Uterus (tissue), 4 donors: Measurements from ENCODE around the gene IFIT2. TPM values are rescaled to one million over a fixed set of nuclear protein-coding genes. Genes with fewer than 3 reads are reported as not detected.
A peak's percentile ranks its signal among the peaks of the same experiment; 100 is the strongest.
"Not testable (repeated sequence)": the region's sequence is repeated elsewhere in the genome, so short reads cannot be mapped to it uniquely, and the experiment has no call there.

ENCODE experiments used
- DNase-seq, 2 donors: peaks; one replicate each; pipeline ENCODE4 v3.0.0-alpha.2; 2019 to 2020
- H3K27ac ChIP-seq, 2 donors: fragments of 200-600 bp; sonication (generic); 1 replicate in 1 of 2; 2 replicates in 1 of 2; pipeline ENCODE4 v1.5.1; 2016 to 2018
- H3K27me3 ChIP-seq, 2 donors: fragments of 200-600 bp; sonication (generic); one replicate each; pipeline ENCODE4 v1.5.1; 2018 to 2019; ENCODE audit warnings: control low read depth in 1 of 2
- H3K36me3 ChIP-seq, 2 donors: fragments of 200-600 bp; sonication (generic); one replicate each; pipeline ENCODE4 v1.5.1; 2019; ENCODE audit warnings: control low read depth in 1 of 2
- H3K4me1 ChIP-seq, 2 donors: fragments of 200-600 bp; sonication (generic); one replicate each; pipeline ENCODE4 v1.5.1; 2018 to 2019; ENCODE audit warnings: control low read depth in 1 of 2
- H3K4me3 ChIP-seq, 2 donors: fragments of 200-600 bp; sonication (generic); 1 replicate in 1 of 2; 2 replicates in 1 of 2; pipeline ENCODE4 v1.5.1; 2018 to 2019; ENCODE audit warnings: mild to moderate bottlenecking in 1 of 2
- H3K9me3 ChIP-seq, 2 donors: fragments of 200-600 bp; sonication (generic); one replicate each; pipeline ENCODE4 v1.5.1; 2019; ENCODE audit warnings: control low read depth in 1 of 2
- POLR2A ChIP-seq, 2 donors: fragments of 450-650 bp; IDR thresholded peaks; one replicate each; pipeline ENCODE4 v1.6.1; 2016; ENCODE audit warnings: antibody characterized with exemption in 2 of 2, mild to moderate bottlenecking in 1 of 2, moderate library complexity in 1 of 2
- intact Hi-C: fragments of 100-400 bp; cut with DNase I; formaldehyde crosslinking; loops from one replicate; pipeline ENCODE4 v1.15.1; 2023; ENCODE audit warnings: low total_unique reads
- total RNA-seq, 4 donors: library from RNA; depleted of rRNA in 3 of 4; stranded (reverse); fragments of >200 nt in 3 of 4; gene quantifications; one replicate each; pipeline versions ENCODE4 v1.1.0 to v1.2.4, GENCODE V29; 2014 to 2023
- TF ChIP-seq, protein P1 (sequence below), 4 experiments: fragments of 200-600 bp in 2 of 4; fragments of 450-650 bp in 2 of 4; sonication (generic) in 2 of 4; IDR thresholded peaks; one replicate each; pipeline ENCODE4 v1.5.1; 2016 to 2019; ENCODE audit warnings: antibody characterized with exemption in 4 of 4, mild to moderate bottlenecking in 2 of 4, moderate library complexity in 1 of 4
- donor health status: DM: yes; HTN: yes; CAD: no.

IFIT2 gene, protein sequence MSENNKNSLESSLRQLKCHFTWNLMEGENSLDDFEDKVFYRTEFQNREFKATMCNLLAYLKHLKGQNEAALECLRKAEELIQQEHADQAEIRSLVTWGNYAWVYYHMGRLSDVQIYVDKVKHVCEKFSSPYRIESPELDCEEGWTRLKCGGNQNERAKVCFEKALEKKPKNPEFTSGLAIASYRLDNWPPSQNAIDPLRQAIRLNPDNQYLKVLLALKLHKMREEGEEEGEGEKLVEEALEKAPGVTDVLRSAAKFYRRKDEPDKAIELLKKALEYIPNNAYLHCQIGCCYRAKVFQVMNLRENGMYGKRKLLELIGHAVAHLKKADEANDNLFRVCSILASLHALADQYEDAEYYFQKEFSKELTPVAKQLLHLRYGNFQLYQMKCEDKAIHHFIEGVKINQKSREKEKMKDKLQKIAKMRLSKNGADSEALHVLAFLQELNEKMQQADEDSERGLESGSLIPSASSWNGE
- total RNA-seq = 10 to 100 TPM in 1 of 4 donors, 1 to 10 TPM in 3; 1.5 to 17.7 (median 6.1) TPM

DNA sequence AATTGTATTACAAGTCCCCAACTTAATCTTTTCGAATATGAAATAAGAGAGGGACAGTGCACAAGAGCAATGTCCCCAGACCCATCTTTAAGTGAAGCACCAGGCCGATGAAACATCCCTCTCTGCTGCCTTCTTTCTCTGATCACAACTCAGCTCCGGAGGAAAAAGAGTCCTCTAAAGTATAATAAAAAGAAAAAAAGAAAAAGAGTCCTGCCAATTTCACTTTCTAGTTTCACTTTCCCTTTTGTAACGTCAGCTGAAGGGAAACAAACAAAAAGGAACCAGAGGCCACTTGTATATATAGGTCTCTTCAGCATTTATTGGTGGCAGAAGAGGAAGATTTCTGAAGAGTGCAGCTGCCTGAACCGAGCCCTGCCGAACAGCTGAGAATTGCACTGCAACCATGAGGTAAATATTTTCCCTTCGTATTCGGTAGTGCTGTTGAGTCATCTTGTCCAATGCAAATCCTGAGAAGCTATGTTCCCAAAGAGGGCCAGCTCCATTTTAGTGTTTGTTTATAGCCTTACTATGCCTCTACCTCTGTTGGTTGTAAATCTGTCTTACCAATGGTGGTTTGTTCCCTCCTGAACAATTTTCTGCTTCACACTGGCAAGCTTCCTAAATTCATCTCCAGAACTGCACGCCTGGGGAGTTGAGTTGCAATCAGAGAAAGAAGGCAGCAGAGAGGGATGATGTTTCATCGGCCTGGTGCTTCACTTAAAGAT is at the start of gene IFIT2:
Gene IFIT2 (plus strand): TSS at position 326 of the 725 bp plus-strand sequence. CDS start 78 bp downstream, at position 404.
- Histone ChIP-seq H3K4me1 (no peaks in the 10 kb centered on the region), H3K9me3 (no peaks in the 10 kb centered on the region), H3K4me3 (peak within 1 kb of the TSS; percentile 36 to 42), H3K27ac (peak within 1 kb of the TSS; percentile 91 to 98), H3K36me3 (no peaks in the 10 kb centered on the region), H3K27me3 (no peaks in the 10 kb centered on the region)
- TF ChIP-seq, protein P1, sequence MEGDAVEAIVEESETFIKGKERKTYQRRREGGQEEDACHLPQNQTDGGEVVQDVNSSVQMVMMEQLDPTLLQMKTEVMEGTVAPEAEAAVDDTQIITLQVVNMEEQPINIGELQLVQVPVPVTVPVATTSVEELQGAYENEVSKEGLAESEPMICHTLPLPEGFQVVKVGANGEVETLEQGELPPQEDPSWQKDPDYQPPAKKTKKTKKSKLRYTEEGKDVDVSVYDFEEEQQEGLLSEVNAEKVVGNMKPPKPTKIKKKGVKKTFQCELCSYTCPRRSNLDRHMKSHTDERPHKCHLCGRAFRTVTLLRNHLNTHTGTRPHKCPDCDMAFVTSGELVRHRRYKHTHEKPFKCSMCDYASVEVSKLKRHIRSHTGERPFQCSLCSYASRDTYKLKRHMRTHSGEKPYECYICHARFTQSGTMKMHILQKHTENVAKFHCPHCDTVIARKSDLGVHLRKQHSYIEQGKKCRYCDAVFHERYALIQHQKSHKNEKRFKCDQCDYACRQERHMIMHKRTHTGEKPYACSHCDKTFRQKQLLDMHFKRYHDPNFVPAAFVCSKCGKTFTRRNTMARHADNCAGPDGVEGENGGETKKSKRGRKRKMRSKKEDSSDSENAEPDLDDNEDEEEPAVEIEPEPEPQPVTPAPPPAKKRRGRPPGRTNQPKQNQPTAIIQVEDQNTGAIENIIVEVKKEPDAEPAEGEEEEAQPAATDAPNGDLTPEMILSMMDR (IDR thresholded peaks at IDR 0.05) = no peak
- TF ChIP-seq POLR2A (IDR thresholded peaks at IDR 0.05) = peak; percentile 56 to 66
- DNase-seq = peak; percentile 41 to 57
- intact Hi-C loops = no loop called here

DNA sequence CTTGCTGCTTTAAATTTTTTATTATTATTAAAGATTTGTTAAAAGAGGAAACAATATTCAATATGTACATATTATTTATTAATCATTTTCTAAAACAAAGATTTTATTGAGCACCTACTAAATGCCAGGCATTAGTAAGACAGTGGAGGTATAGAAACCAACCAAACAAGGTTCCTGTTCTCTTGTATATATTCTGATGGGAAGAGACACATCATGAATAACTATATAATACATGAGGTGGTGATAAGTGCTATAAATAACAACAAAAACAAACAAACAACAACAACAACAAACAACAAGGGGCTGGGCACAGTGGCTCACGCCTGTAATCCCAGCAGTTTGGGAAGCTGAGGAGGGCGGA is 49.6 kb upstream of the IFIT2 start:
- Histone ChIP-seq H3K4me3 (peak overlapping the region; percentile 84), H3K36me3 (no peaks in the 10 kb centered on the region), H3K27me3 (no peaks in the 10 kb centered on the region), H3K4me1 (peaks cover 0 to 5% of the 10 kb centered on the region in 2 donors), H3K27ac (peak overlapping the region in 1 of 2 donors; percentile 76), H3K9me3 (no peaks in the 10 kb centered on the region)
- intact Hi-C loops = no loop called here
- TF ChIP-seq, protein P1 (IDR thresholded peaks at IDR 0.05) = no peak
- TF ChIP-seq POLR2A (IDR thresholded peaks at IDR 0.05) = no peak
- no peak for DNase-seq

DNA sequence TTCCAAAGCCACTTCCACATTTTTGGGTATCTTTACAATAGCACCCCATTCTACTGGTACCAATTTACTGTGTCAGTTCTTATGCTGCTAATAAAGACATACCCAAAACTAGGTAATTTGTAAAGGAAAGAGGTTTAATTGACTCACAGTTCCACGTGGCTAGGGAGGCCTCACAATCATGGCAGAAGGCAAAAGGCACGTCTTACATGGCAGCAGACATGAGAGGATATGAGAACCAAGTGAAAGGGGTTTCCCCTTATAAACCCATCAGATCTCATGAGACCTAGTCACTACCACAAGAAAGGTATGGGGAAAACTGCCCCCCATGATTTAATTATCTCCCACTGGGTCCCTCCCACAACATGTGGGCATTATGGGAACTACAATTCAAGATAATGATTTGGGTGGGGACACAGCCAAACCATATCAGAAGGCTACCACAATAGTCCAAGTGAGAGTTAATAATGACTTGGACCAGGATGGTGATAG is 46.7 kb upstream of the IFIT2 start:
- H3K4me1 ChIP-seq, H3K9me3 ChIP-seq, H3K27ac ChIP-seq, DNase-seq, H3K27me3 ChIP-seq, intact Hi-C loops, H3K36me3 ChIP-seq, H3K4me3 ChIP-seq: not testable (repeated sequence)

DNA sequence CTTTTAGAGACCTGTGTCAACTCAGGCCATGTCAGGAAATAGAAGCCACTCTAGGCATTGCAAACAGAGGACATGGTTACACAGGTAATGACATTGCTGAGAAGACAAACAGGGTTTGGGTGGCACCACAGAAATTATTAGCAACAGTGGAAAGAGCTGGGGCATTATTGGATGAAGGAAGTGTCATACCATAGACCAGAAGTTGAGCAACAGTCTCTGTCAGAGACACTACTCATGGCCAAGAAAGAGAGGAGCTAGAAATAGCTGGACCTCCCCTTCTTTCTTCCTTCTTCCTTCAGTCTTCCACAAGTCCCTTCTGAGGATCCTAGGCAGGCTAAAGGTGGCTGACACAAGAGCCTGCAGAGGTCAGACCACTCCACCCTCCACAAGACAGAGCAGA is 46.1 kb upstream of the IFIT2 start:
- DNase-seq = no peak
- intact Hi-C loops = no loop called here
- TF ChIP-seq, protein P1 (IDR thresholded peaks at IDR 0.05) = no peak
- TF ChIP-seq POLR2A (IDR thresholded peaks at IDR 0.05) = no peak
- Histone ChIP-seq H3K27me3 (no peaks in the 10 kb centered on the region), H3K36me3 (no peaks in the 10 kb centered on the region), H3K4me1 (peaks cover 0 to 2% of the 10 kb centered on the region in 2 donors), H3K27ac (no peak overlapping the region), H3K9me3 (no peaks in the 10 kb centered on the region), H3K4me3 (no peak overlapping the region)

DNA sequence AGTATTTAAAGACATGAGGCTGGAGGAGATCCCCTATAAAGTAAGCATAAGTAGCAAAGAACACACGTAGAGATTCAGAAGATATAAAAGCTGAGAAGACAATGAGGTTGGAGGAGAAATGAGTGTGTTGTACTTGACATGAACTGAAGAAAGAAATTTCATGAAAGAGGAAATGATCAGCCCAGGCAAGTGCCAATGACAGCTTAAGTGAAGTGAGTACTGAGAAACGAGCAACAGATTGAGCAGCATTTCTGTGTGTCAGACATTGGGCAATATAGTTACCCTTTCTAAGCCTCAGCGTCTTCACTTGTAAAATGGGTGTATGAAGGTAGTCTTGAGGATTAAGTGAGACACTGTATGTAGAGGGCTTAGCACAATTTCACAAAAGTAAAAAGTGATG is 45.5 kb upstream of the IFIT2 start:
- no peaks in the 10 kb centered on the region for H3K4me1 ChIP-seq
- no peaks in the 10 kb centered on the region for H3K36me3 ChIP-seq
- DNase-seq = no peak
- no peak overlapping the region for H3K4me3 ChIP-seq
- intact Hi-C loops = no loop called here
- H3K27me3 ChIP-seq = no peaks in the 10 kb centered on the region
- H3K27ac ChIP-seq = no peak overlapping the region
- no peaks in the 10 kb centered on the region for H3K9me3 ChIP-seq
- TF ChIP-seq POLR2A (IDR thresholded peaks at IDR 0.05) = no peak
- TF ChIP-seq, protein P1 (IDR thresholded peaks at IDR 0.05) = no peak
